ENCODE data around the gene DLGAP5.

Gene DLGAP5

GRCh38 chr14:55126932-55127459, 64.4 kb downstream of the DLGAP5 start:
- POLR2A ChIA-PET, result no interaction called here
- DNase-seq (ENCODE audit: extremely low spot score), result no peak
- CTCF ChIA-PET, result interaction anchor here (0.7 kb wide), 1 partner anchor 80 kb away, joined by 3 read pairs; no protein-coding TSS in a partner anchor
- TF ChIP-seq TARDBP (IDR thresholded peaks at IDR 0.05), result no peak
- no peak for TF ChIP-seq NFRKB (IDR thresholded peaks at IDR 0.05)
- no peak for TF ChIP-seq FOXA1 (IDR thresholded peaks at IDR 0.05)
- TF ChIP-seq ZNF384 (IDR thresholded peaks at IDR 0.05), result no peak
- no peak for TF ChIP-seq FOXM1 (IDR thresholded peaks at IDR 0.05; ENCODE audit: borderline replicate concordance)
- no peak for TF ChIP-seq LEF1 (IDR thresholded peaks at IDR 0.05; ENCODE audit: borderline replicate concordance)
- no peak for TF ChIP-seq BHLHE40 (IDR thresholded peaks at IDR 0.05; ENCODE audit: borderline replicate concordance)

DNA sequence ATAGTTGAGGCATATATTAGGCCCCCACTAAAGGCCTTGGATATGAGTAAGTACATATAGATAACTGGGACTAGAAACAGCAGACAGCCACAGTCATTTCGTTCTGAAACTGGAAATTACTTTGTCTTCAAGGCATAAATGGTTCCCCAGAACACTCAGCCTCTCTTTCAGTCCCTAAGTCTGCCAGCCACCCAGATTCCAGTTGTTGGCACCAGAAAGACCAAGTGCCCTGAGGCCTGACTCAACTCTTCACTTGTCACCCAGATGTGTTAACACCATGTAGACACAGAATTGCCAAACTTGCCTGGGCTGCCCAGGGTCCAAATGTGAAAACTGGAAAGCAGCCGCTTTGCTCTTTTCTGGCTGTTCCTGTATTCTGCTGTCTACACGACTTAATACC, 65.4 kb downstream of the DLGAP5 start:
- ChIA-PET CTCF (no interaction called here), POLR2A (no interaction called here)
- DNase-seq (ENCODE audit: extremely low spot score), result no peak
- TF ChIP-seq NFRKB (IDR thresholded peaks at IDR 0.05) (no peak), CTBP1 (IDR thresholded peaks at IDR 0.05; ENCODE audit: borderline replicate concordance) (no peak), FOXA1 (IDR thresholded peaks at IDR 0.05) (no peak)

- no peak for DNase-seq (ENCODE audit: extremely low spot score)
- TF ChIP-seq LEF1 (IDR thresholded peaks at IDR 0.05; ENCODE audit: borderline replicate concordance) (no peak), FOXK2 (IDR thresholded peaks at IDR 0.05) (no peak), NFRKB (IDR thresholded peaks at IDR 0.05) (no peak), ZNF384 (IDR thresholded peaks at IDR 0.05) (no peak), L3MBTL2 (conservative IDR thresholded peaks at IDR 0.05) (no peak), SUZ12 (IDR thresholded peaks at IDR 0.05) (no peak), HDGF (IDR thresholded peaks at IDR 0.05; ENCODE audit: borderline replicate concordance) (no peak), TARDBP (IDR thresholded peaks at IDR 0.05) (no peak), BHLHE40 (IDR thresholded peaks at IDR 0.05; ENCODE audit: borderline replicate concordance) (no peak), FOXM1 (IDR thresholded peaks at IDR 0.05; ENCODE audit: borderline replicate concordance) (no peak), CTBP1 (IDR thresholded peaks at IDR 0.05; ENCODE audit: borderline replicate concordance) (no peak), PKNOX1 (IDR thresholded peaks at IDR 0.05) (no peak), ELF4 (IDR thresholded peaks at IDR 0.05) (no peak), FOXA1 (IDR thresholded peaks at IDR 0.05) (no peak)
- POLR2A ChIA-PET, result no interaction called here
- CTCF ChIA-PET, result no interaction called here
Observed at GRCh38 chr14:55125403-55125802, 66.0 kb downstream of the DLGAP5 start.

DNA sequence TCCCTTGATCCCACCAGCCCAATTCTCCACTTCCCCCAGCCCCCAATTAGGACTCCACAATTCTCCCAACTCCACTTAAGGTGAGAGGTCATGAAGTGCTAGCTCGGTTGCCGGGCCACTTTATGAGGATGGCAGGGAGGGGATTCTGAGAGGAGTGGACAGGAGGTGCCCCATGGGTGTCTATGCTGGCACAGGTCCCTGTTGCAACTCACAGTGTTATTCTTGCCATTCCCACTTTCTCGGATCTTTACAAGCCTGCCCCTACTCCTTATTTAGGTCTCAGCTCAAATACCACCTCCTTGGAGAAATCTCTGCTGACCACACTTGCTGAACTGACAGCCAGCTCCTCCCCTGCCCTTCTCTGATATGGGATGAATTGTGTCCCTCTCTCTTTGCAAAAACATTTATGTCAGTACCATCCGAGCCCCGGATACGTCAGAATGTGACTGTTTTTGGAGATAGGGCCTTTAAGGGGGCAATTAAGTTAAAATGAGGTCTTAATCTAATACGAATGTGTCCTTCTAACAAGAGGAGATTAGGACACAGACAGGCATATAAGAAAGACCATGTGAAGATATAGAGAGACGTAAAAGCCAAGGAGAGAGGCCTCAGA, 66.5 kb downstream of the DLGAP5 start:
- ChIA-PET POLR2A (no interaction called here), CTCF (no interaction called here)
- DNase-seq (ENCODE audit: extremely low spot score), result no peak
- TF ChIP-seq NFRKB (IDR thresholded peaks at IDR 0.05), result no peak
- TF ChIP-seq FOXK2 (IDR thresholded peaks at IDR 0.05), result no peak
- TF ChIP-seq ZNF384 (IDR thresholded peaks at IDR 0.05), result no peak
- no peak for TF ChIP-seq CTBP1 (IDR thresholded peaks at IDR 0.05; ENCODE audit: borderline replicate concordance)
- TF ChIP-seq PKNOX1 (IDR thresholded peaks at IDR 0.05), result no peak
- no peak for TF ChIP-seq ELF4 (IDR thresholded peaks at IDR 0.05)
- TF ChIP-seq TARDBP (IDR thresholded peaks at IDR 0.05), result no peak
- no peak for TF ChIP-seq SUZ12 (IDR thresholded peaks at IDR 0.05)
- TF ChIP-seq BHLHE40 (IDR thresholded peaks at IDR 0.05; ENCODE audit: borderline replicate concordance), result no peak
- no peak for TF ChIP-seq LEF1 (IDR thresholded peaks at IDR 0.05; ENCODE audit: borderline replicate concordance)
- no peak for TF ChIP-seq L3MBTL2 (conservative IDR thresholded peaks at IDR 0.05)
- no peak for TF ChIP-seq FOXM1 (IDR thresholded peaks at IDR 0.05; ENCODE audit: borderline replicate concordance)

DNA sequence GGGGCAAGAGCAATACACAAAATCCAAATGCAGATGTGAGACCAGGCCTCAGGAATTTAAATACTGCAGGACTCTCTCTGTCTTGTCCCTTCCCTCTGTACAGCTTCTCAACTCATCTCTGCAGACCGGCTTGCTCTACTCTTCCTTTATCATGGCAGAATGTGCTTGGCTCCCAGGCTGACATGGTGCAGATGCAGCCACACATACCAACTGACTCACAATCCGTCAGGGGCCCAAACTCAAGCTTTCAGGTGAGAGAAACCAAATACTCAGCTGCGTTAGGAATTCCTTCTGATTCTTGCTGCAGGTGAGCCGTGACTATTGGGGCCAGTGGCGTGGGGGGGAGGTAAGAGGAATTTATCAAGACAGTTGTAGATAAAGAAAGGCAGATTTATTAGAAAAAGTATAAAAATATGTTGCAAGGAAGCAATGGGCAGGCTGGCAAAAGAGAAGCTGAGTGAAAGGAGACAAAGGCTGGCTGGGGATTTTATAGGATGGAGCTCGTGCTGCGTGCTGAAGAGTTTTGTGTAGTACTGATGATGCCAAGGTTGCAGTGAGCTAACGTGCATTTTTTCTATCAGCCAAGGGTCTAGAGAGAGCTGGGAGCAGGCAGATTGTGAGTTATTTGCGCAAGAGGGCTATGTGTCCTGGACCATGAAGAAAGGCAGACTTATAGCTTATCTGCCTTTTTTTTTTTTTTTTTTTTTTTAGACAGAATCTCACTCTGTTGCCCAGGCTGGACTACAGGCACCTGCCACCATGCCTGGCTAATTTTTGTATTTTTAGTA, 67.3 kb downstream of the DLGAP5 start:
- POLR2A ChIA-PET, result no interaction called here
- no peak for DNase-seq (ENCODE audit: extremely low spot score)
- TF ChIP-seq BHLHE40 (IDR thresholded peaks at IDR 0.05; ENCODE audit: borderline replicate concordance) (no peak), HDGF (IDR thresholded peaks at IDR 0.05; ENCODE audit: borderline replicate concordance) (no peak), NFRKB (IDR thresholded peaks at IDR 0.05) (no peak), ARNT (IDR thresholded peaks at IDR 0.05) (no peak), ZNF384 (IDR thresholded peaks at IDR 0.05) (no peak), FOXK2 (IDR thresholded peaks at IDR 0.05) (no peak)
- CTCF ChIA-PET, result no interaction called here

DNA sequence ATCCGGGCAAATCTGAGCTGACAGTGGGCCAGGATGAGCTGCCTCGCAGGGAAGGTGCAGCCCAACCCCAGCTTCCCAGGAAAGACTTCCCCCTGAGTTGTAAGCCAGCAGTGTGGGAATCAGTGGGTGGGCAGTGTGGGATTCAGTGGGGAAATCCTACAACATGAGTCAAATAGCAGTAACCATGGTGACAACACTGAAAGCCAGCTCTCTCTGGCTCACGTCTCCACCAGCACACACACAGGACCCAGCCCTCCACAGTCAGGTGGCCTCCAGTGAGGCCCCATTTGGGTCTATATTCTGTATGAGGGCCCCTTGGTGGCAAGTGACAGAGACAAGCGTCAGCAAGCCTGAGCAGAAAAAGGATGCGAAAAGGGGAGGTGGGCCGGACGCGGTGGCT, 68.3 kb downstream of the DLGAP5 start:
- TF ChIP-seq SP1 (IDR thresholded peaks at IDR 0.05), result no peak
- ChIA-PET POLR2A (no interaction called here), CTCF (interaction anchor here (1.3 kb wide), 1 partner anchor 8 kb away, joined by 3 read pairs; no protein-coding TSS in a partner anchor)
- DNase-seq (ENCODE audit: extremely low spot score), result no peak

DNA sequence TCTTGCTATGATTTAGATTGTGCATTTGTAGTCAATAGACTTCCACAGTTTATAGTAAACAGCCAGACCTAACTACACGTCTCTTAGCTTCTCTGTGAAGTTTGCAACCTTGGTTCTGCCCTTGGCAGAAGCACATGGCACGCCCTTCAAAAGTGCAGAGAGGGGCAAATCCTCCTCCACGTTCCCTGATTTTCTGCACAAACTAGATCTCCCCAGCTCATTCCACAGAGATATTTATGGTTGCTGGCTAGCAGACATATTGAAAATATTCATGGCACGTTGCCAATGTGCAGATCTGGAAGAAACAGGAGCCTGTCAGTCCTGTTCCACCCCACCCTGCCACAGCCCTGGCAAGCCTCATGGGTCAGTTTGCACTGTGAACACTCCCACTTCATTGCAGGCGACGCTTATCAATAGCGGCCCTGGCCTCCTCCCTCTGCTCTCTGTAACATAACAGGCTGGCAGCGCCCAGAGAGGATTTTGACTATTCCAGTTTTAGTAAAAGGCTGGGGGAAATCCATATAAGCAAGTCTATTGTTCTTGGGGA, 68.9 kb downstream of the DLGAP5 start:
- CTCF ChIA-PET, result interaction anchor here (0.6 to 1.3 kb wide), 2 partner anchors 9 to 13 kb away, joined by 3 read pairs; no protein-coding TSS in a partner anchor
- POLR2A ChIA-PET, result interaction anchor here (0.5 kb wide), 1 partner anchor 86 kb away, joined by 3 read pairs; no protein-coding TSS in a partner anchor
- TF ChIP-seq PKNOX1 (IDR thresholded peaks at IDR 0.05) (0 out of 2 replicates have a peak, but pooled peaks have one; percentile 5), CTBP1 (IDR thresholded peaks at IDR 0.05; ENCODE audit: borderline replicate concordance) (no peak), L3MBTL2 (conservative IDR thresholded peaks at IDR 0.05) (peak; percentile 5; the same call in 1 of the 2 replicates), FOXA1 (IDR thresholded peaks at IDR 0.05) (no peak)
- no peak for DNase-seq (ENCODE audit: extremely low spot score)
